ENCODE results near the gene SCAMP4. TPM values are rescaled to one million over a fixed set of nuclear protein-coding genes. Genes with fewer than 3 reads are reported as not detected.

Gene SCAMP4
- total RNA-seq, 1 donor from 2014 or later: 51.6 TPM

- Mint-ChIP-seq H3K4me1 (ENCODE audit: low read depth) (peaks cover 7% of the 10 kb centered on the region), H3K4me3 (ENCODE audit: unreplicated experiment) (no peak overlapping the region), H3K27ac (ENCODE audit: unreplicated experiment) (no peak overlapping the region), H3K27me3 (ENCODE audit: low read depth) (no peaks in the 10 kb centered on the region), H3K9me3 (ENCODE audit: low read depth) (no peaks in the 10 kb centered on the region), H3K36me3 (ENCODE audit: low read depth) (peaks cover 2% of the 10 kb centered on the region)
- DNase-seq (ENCODE audit: low spot score): no peak
- no peak for TF ChIP-seq CTCF (IDR thresholded peaks at IDR 0.05)
Measured at GRCh38 chr19:1950640-1951039, 45.4 kb downstream of the SCAMP4 start.

- H3K4me1 Mint-ChIP-seq (ENCODE audit: low read depth): peaks cover 4% of the 10 kb centered on the region
- no peak overlapping the region for H3K27ac Mint-ChIP-seq (ENCODE audit: unreplicated experiment)
- DNase-seq (ENCODE audit: low spot score): no peak
- H3K36me3 Mint-ChIP-seq (ENCODE audit: low read depth): peaks cover 2% of the 10 kb centered on the region
- H3K9me3 Mint-ChIP-seq (ENCODE audit: low read depth): no peaks in the 10 kb centered on the region
- H3K27me3 Mint-ChIP-seq (ENCODE audit: low read depth): no peaks in the 10 kb centered on the region
- TF ChIP-seq CTCF (IDR thresholded peaks at IDR 0.05): no peak
- no peak overlapping the region for H3K4me3 Mint-ChIP-seq (ENCODE audit: unreplicated experiment)
Measured at GRCh38 chr19:1952635-1953034, 47.4 kb downstream of the SCAMP4 start.

- no peaks in the 10 kb centered on the region for H3K27me3 Mint-ChIP-seq (ENCODE audit: low read depth)
- peaks cover 2% of the 10 kb centered on the region for H3K36me3 Mint-ChIP-seq (ENCODE audit: low read depth)
- no peak overlapping the region for H3K27ac Mint-ChIP-seq (ENCODE audit: unreplicated experiment)
- H3K4me1 Mint-ChIP-seq (ENCODE audit: low read depth): peaks cover 4% of the 10 kb centered on the region
- no peak overlapping the region for H3K4me3 Mint-ChIP-seq (ENCODE audit: unreplicated experiment)
- no peaks in the 10 kb centered on the region for H3K9me3 Mint-ChIP-seq (ENCODE audit: low read depth)
- TF ChIP-seq CTCF (IDR thresholded peaks at IDR 0.05): no peak
- no peak for DNase-seq (ENCODE audit: low spot score)
Measured at GRCh38 chr19:1953037-1953436, 47.8 kb downstream of the SCAMP4 start.

GRCh38 chr19:1953441-1954094 is 48.4 kb downstream of the SCAMP4 start:
- Mint-ChIP-seq H3K27me3 (ENCODE audit: low read depth) (no peaks in the 10 kb centered on the region), H3K4me1 (ENCODE audit: low read depth) (peaks cover 2% of the 10 kb centered on the region), H3K9me3 (ENCODE audit: low read depth) (no peaks in the 10 kb centered on the region), H3K4me3 (ENCODE audit: unreplicated experiment) (no peak overlapping the region), H3K36me3 (ENCODE audit: low read depth) (peaks cover 2% of the 10 kb centered on the region), H3K27ac (ENCODE audit: unreplicated experiment) (no peak overlapping the region)
- TF ChIP-seq CTCF (IDR thresholded peaks at IDR 0.05): no peak
- no peak for DNase-seq (ENCODE audit: low spot score)

GRCh38 chr19:1954532-1954933 is 49.3 kb downstream of the SCAMP4 start:
- TF ChIP-seq CTCF (IDR thresholded peaks at IDR 0.05): no peak
- H3K9me3 Mint-ChIP-seq (ENCODE audit: low read depth): no peaks in the 10 kb centered on the region
- H3K36me3 Mint-ChIP-seq (ENCODE audit: low read depth): peaks cover 2% of the 10 kb centered on the region

More at GRCh38 chr19:1954532-1954933, 49.3 kb downstream of the SCAMP4 start:
- Mint-ChIP-seq H3K27ac (ENCODE audit: unreplicated experiment) (no peak overlapping the region), H3K4me1 (ENCODE audit: low read depth) (no peaks in the 10 kb centered on the region), H3K27me3 (ENCODE audit: low read depth) (no peaks in the 10 kb centered on the region), H3K4me3 (ENCODE audit: unreplicated experiment) (no peak overlapping the region)
- no peak for DNase-seq (ENCODE audit: low spot score)
